Stomach (tissue), 9 donors: ENCODE measurements around the gene PTPN4. TPM values are rescaled to one million over a fixed set of nuclear protein-coding genes. Genes with fewer than 3 reads are reported as not detected.

Experiments used
- DNase-seq, 2 donors: peaks; one replicate each; pipeline versions ENCODE4 v3.0.0 to v3.0.0-alpha.2; 2013 to 2019
- H3K27ac ChIP-seq, 5 donors: fragments of 200-600 bp in 4 of 5; sonication (generic) in 4 of 5; one replicate each; pipeline ENCODE4 v1.5.1; 2013 to 2019; ENCODE audit warnings: mild to moderate bottlenecking in 1 of 5, moderate library complexity in 1 of 5
- H3K27me3 ChIP-seq, 3 donors: fragments of 200-600 bp; sonication (generic); one replicate each; pipeline ENCODE4 v1.5.1; 2017 to 2019; ENCODE audit warnings: mixed run types in 1 of 3
- H3K36me3 ChIP-seq, 4 donors: fragments of 200-600 bp; sonication (generic); 1 replicate in 3 of 4; 2 replicates in 1 of 4; pipeline ENCODE4 v1.5.1; 2016 to 2019
- H3K4me1 ChIP-seq, 4 donors: fragments of 200-600 bp; sonication (generic); one replicate each; pipeline ENCODE4 v1.5.1; 2016 to 2019
- H3K4me3 ChIP-seq, 4 donors: fragments of 200-600 bp; sonication (generic) in 3 of 4; one replicate each; pipeline ENCODE4 v1.5.1; 2016 to 2019; ENCODE audit warnings: mild to moderate bottlenecking in 1 of 4
- H3K9me3 ChIP-seq, 4 donors: fragments of 200-600 bp; sonication (generic); one replicate each; pipeline ENCODE4 v1.5.1; 2016 to 2019
- CTCF ChIP-seq, 7 experiments: fragments of 450-650 bp in 4 of 7; fragments of 200-600 bp in 3 of 7; sonication (generic) in 3 of 7; IDR thresholded peaks; one replicate each; pipeline ENCODE4 v1.5.1; 2016 to 2019; ENCODE audit warnings: antibody characterized with exemption in 7 of 7, control low read depth in 2 of 7, mild to moderate bottlenecking in 1 of 7
- EP300 ChIP-seq: sonication (generic); formaldehyde crosslinking; IDR thresholded peaks from one replicate; pipeline ENCODE4 v1.6.1; 2017; ENCODE audit warnings: antibody characterized with exemption
- POLR2A ChIP-seq, 4 donors: fragments of 450-650 bp; IDR thresholded peaks; one replicate each; pipeline ENCODE4 v1.6.1; 2016; ENCODE audit warnings: antibody characterized with exemption in 4 of 4, control low read depth in 2 of 4, mild to moderate bottlenecking in 1 of 4, moderate library complexity in 1 of 4
- POLR2AphosphoS5 ChIP-seq, 3 donors: sonication (generic); formaldehyde crosslinking; IDR thresholded peaks; one replicate each; pipeline ENCODE4 v1.6.1; 2016; ENCODE audit warnings: antibody characterized with exemption in 3 of 3
- WGBS, 5 donors: extraction: QIAGEN DNeasy Blood & Tissue Kit in 3 of 5; methylation state at CpG; one replicate each; pipeline versions ENCODE4 v1.1.5 to v1.1.7; 2013 to 2018; 5-methylcytosine and 5-hydroxymethylcytosine counted together
- intact Hi-C: fragments of 100-400 bp; cut with DNase I; formaldehyde crosslinking; loops from one replicate; pipeline ENCODE4 v1.15.1; 2023; ENCODE audit warnings: low total_unique reads
- polyA plus RNA-seq, 3 donors: library from polyadenylated mRNA; stranded (reverse); fragments of 200-250 nt; gene quantifications; one replicate each; pipeline ENCODE4 v1.2.3, GENCODE V29; 2013
- total RNA-seq, 5 donors: library from RNA; depleted of rRNA; stranded (reverse); fragments of >200 nt; gene quantifications; one replicate each; pipeline versions ENCODE4 v1.1.0 to v1.2.3, GENCODE V29; 2014 to 2016
- donor health status: healthy with polysubstance abuse.
- donor health status: Bipolar disorder and iron deficiency.
- donor health status: healthy.

The PTPN4 gene
- total and polyA plus RNA-seq, 8 donors = 2.9 to 450 (median 18.8) TPM

- H3K27ac ChIP-seq = no peak overlapping the region
- no peak for DNase-seq
- no peak overlapping the region for H3K4me3 ChIP-seq
- H3K4me1 ChIP-seq = peaks cover 0 to 18% (median 7%) of the 10 kb centered on the region in 4 donors
- no peaks in the 10 kb centered on the region for H3K9me3 ChIP-seq
- TF ChIP-seq EP300 = no peak
- TF ChIP-seq POLR2A (IDR thresholded peaks at IDR 0.05) = no peak
- TF ChIP-seq CTCF (IDR thresholded peaks at IDR 0.05) = no peak
- TF ChIP-seq POLR2AphosphoS5 (IDR thresholded peaks at IDR 0.05) = no peak
- peaks cover 0 to 6% (median 3%) of the 10 kb centered on the region in 4 donors for H3K36me3 ChIP-seq
- no peaks in the 10 kb centered on the region for H3K27me3 ChIP-seq
- intact Hi-C loops = no loop called here
Measured at GRCh38 chr2:119814216-119814615, 54.5 kb downstream of the PTPN4 start.

GRCh38 chr2:119818792-119819191, 59.1 kb downstream of the PTPN4 start:
- Histone ChIP-seq H3K4me3 (no peak overlapping the region), H3K9me3 (no peaks in the 10 kb centered on the region), H3K36me3 (no peaks in the 10 kb centered on the region), H3K4me1 (no peaks in the 10 kb centered on the region), H3K27me3 (no peaks in the 10 kb centered on the region), H3K27ac (no peak overlapping the region)
- DNase-seq = no peak
- 65 to 88% (median 75%) methylated on average over 2 of the region's 2 CpGs for WGBS, 5 donors
- intact Hi-C loops = no loop called here
- TF ChIP-seq POLR2AphosphoS5 (IDR thresholded peaks at IDR 0.05) (no peak), CTCF (IDR thresholded peaks at IDR 0.05) (no peak), EP300 (no peak), POLR2A (IDR thresholded peaks at IDR 0.05) (no peak)

- TF ChIP-seq POLR2AphosphoS5 (IDR thresholded peaks at IDR 0.05) (no peak), CTCF (IDR thresholded peaks at IDR 0.05) (no peak), EP300 (no peak), POLR2A (IDR thresholded peaks at IDR 0.05) (no peak)
- no peak overlapping the region for H3K27ac ChIP-seq
- intact Hi-C loops = loop anchor here (10.0 kb wide), 1 partner anchor 65 kb away; the partner anchor contains the start of gene PTPN4
- H3K27me3 ChIP-seq = no peaks in the 10 kb centered on the region
- no peak for DNase-seq
- H3K4me1 ChIP-seq = no peaks in the 10 kb centered on the region
- H3K36me3 ChIP-seq = no peaks in the 10 kb centered on the region
- H3K4me3 ChIP-seq = no peak overlapping the region
- 91 to 98% (median 96%) methylated on average over 6 of the region's 6 CpGs for WGBS, 5 donors
- no peaks in the 10 kb centered on the region for H3K9me3 ChIP-seq
Measured at GRCh38 chr2:119819846-119820245, 60.1 kb downstream of the PTPN4 start.

GRCh38 chr2:119820275-119820674, 60.6 kb downstream of the PTPN4 start:
- no peak for DNase-seq
- Histone ChIP-seq H3K9me3 (no peaks in the 10 kb centered on the region), H3K27ac (no peak overlapping the region), H3K36me3 (no peaks in the 10 kb centered on the region), H3K27me3 (no peaks in the 10 kb centered on the region), H3K4me1 (no peaks in the 10 kb centered on the region), H3K4me3 (no peak overlapping the region)
- TF ChIP-seq CTCF (IDR thresholded peaks at IDR 0.05) (no peak), POLR2AphosphoS5 (IDR thresholded peaks at IDR 0.05) (no peak), EP300 (no peak), POLR2A (IDR thresholded peaks at IDR 0.05) (no peak)
- intact Hi-C loops = loop anchor here (10.0 kb wide), 1 partner anchor 65 kb away; the partner anchor contains the start of gene PTPN4
